Measurements from ENCODE around the gene TTC3.

DNA sequence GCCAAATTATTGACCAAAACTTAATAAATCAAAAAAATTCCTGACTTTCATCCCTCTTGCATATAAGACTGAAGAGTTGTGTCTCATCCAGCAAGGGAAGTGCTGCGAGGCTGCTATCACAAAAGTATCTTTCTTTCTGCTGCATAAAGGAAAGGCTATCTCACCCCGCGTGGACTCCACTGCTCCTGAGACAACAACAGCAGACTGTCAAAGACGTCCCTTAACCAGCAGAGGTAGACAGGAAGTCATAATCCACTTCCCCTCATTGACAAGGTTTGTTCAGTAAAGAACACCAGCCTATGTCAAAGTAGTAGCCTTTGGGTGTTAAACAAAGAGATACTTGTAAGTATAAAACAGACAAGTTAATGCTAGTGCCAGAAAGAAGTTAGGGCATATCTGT lies 164.7 kb downstream of the TTC3 start:
- TF ChIP-seq, protein P1, sequence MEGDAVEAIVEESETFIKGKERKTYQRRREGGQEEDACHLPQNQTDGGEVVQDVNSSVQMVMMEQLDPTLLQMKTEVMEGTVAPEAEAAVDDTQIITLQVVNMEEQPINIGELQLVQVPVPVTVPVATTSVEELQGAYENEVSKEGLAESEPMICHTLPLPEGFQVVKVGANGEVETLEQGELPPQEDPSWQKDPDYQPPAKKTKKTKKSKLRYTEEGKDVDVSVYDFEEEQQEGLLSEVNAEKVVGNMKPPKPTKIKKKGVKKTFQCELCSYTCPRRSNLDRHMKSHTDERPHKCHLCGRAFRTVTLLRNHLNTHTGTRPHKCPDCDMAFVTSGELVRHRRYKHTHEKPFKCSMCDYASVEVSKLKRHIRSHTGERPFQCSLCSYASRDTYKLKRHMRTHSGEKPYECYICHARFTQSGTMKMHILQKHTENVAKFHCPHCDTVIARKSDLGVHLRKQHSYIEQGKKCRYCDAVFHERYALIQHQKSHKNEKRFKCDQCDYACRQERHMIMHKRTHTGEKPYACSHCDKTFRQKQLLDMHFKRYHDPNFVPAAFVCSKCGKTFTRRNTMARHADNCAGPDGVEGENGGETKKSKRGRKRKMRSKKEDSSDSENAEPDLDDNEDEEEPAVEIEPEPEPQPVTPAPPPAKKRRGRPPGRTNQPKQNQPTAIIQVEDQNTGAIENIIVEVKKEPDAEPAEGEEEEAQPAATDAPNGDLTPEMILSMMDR (IDR thresholded peaks at IDR 0.05): no peak
- no peak for TF ChIP-seq ZFX (IDR thresholded peaks at IDR 0.05; ENCODE audit: borderline replicate concordance)
